ENCODE results near the gene GCN1.
"Not testable (repeated sequence)": the region's sequence is repeated elsewhere in the genome, so short reads cannot be mapped to it uniquely, and the experiment has no call there.

- TF ChIP-seq, protein P1, sequence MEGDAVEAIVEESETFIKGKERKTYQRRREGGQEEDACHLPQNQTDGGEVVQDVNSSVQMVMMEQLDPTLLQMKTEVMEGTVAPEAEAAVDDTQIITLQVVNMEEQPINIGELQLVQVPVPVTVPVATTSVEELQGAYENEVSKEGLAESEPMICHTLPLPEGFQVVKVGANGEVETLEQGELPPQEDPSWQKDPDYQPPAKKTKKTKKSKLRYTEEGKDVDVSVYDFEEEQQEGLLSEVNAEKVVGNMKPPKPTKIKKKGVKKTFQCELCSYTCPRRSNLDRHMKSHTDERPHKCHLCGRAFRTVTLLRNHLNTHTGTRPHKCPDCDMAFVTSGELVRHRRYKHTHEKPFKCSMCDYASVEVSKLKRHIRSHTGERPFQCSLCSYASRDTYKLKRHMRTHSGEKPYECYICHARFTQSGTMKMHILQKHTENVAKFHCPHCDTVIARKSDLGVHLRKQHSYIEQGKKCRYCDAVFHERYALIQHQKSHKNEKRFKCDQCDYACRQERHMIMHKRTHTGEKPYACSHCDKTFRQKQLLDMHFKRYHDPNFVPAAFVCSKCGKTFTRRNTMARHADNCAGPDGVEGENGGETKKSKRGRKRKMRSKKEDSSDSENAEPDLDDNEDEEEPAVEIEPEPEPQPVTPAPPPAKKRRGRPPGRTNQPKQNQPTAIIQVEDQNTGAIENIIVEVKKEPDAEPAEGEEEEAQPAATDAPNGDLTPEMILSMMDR (IDR thresholded peaks at IDR 0.05), result not testable (repeated sequence)
- TF ChIP-seq TEAD1 (CRISPR knock-in tag; IDR thresholded peaks at IDR 0.05); ATF6 (CRISPR knock-in tag; IDR thresholded peaks at IDR 0.05); MAX (CRISPR knock-in tag; IDR thresholded peaks at IDR 0.05); SMAD4 (CRISPR knock-in tag; IDR thresholded peaks at IDR 0.05); MLX (CRISPR knock-in tag; IDR thresholded peaks at IDR 0.05); FOXJ3 (CRISPR knock-in tag; IDR thresholded peaks at IDR 0.05; ENCODE audit: borderline replicate concordance); E2F5 (CRISPR knock-in tag; IDR thresholded peaks at IDR 0.05): not testable (repeated sequence)
- TF ChIP-seq, protein P2, sequence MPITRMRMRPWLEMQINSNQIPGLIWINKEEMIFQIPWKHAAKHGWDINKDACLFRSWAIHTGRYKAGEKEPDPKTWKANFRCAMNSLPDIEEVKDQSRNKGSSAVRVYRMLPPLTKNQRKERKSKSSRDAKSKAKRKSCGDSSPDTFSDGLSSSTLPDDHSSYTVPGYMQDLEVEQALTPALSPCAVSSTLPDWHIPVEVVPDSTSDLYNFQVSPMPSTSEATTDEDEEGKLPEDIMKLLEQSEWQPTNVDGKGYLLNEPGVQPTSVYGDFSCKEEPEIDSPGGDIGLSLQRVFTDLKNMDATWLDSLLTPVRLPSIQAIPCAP (CRISPR knock-in tag; IDR thresholded peaks at IDR 0.05), result not testable (repeated sequence)
- TF ChIP-seq, protein P3, sequence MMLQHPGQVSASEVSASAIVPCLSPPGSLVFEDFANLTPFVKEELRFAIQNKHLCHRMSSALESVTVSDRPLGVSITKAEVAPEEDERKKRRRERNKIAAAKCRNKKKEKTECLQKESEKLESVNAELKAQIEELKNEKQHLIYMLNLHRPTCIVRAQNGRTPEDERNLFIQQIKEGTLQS (CRISPR knock-in tag; conservative IDR thresholded peaks at IDR 0.05), result not testable (repeated sequence)
- TF ChIP-seq, protein P4, sequence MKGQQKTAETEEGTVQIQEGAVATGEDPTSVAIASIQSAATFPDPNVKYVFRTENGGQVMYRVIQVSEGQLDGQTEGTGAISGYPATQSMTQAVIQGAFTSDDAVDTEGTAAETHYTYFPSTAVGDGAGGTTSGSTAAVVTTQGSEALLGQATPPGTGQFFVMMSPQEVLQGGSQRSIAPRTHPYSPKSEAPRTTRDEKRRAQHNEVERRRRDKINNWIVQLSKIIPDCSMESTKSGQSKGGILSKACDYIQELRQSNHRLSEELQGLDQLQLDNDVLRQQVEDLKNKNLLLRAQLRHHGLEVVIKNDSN (CRISPR knock-in tag; IDR thresholded peaks at IDR 0.05), result not testable (repeated sequence)
- TF ChIP-seq, protein P5, sequence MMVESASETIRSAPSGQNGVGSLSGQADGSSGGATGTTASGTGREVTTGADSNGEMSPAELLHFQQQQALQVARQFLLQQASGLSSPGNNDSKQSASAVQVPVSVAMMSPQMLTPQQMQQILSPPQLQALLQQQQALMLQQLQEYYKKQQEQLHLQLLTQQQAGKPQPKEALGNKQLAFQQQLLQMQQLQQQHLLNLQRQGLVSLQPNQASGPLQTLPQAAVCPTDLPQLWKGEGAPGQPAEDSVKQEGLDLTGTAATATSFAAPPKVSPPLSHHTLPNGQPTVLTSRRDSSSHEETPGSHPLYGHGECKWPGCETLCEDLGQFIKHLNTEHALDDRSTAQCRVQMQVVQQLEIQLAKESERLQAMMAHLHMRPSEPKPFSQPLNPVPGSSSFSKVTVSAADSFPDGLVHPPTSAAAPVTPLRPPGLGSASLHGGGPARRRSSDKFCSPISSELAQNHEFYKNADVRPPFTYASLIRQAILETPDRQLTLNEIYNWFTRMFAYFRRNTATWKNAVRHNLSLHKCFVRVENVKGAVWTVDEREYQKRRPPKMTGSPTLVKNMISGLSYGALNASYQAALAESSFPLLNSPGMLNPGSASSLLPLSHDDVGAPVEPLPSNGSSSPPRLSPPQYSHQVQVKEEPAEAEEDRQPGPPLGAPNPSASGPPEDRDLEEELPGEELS (CRISPR knock-in tag; IDR thresholded peaks at IDR 0.05), result not testable (repeated sequence)
Measured at GRCh38 chr12:120236809-120237208, 42.3 kb upstream of the GCN1 start.
